HEK293 (cell line): Measurements from ENCODE around the gene FILIP1L.

Experiments used
- CTCF ChIA-PET: fragments of 350-600 bp; formaldehyde crosslinking; extraction: SDS; loops from one replicate; lab custom pipeline; 2021; ENCODE audit warnings: antibody characterized with exemption; lab: Yijun Ruan, JAX
- POLR2A ChIA-PET: fragments of 300-600 bp; formaldehyde crosslinking; extraction: SDS; loops from one replicate; lab custom pipeline; 2020; ENCODE audit warnings: antibody characterized with exemption, inconsistent platforms; lab: Yijun Ruan, JAX
- H3K27ac ChIP-seq: fragments of 200-500 bp; sonication (Bioruptor generic); 2 replicates; pipeline ENCODE4 v1.5.1; 2014; ENCODE audit warnings: low read depth, low read length, control low read depth, inconsistent platforms; ENCODE audit errors: extremely low read depth
- H3K36me3 ChIP-seq, 2 experiments: fragments of 200-500 bp in 1 of 2; sonication (Bioruptor generic) in 1 of 2; 1 replicate in 1 of 2; 2 replicates in 1 of 2; pipeline ENCODE4 v1.5.1; 2014 to 2017; ENCODE audit warnings: inconsistent platforms in 2 of 2, low read length in 2 of 2; ENCODE audit not compliant: control insufficient read depth in 2 of 2, insufficient read depth in 1 of 2
- H3K4me1 ChIP-seq: fragments of 200-500 bp; sonication (Bioruptor generic); 2 replicates; pipeline ENCODE4 v1.5.1; 2014; ENCODE audit warnings: mild to moderate bottlenecking, low read length, inconsistent platforms; ENCODE audit not compliant: control insufficient read depth, insufficient read depth
- H3K4me3 ChIP-seq: 2 replicates; pipeline ENCODE4 v1.5.1; 2011; ENCODE audit warnings: low read depth, mild to moderate bottlenecking, control low read depth, low read length, moderate library complexity
- H3K9me3 ChIP-seq: fragments of 200-500 bp; sonication (Bioruptor generic); 2 replicates; pipeline ENCODE4 v1.5.1; 2014; ENCODE audit warnings: low read depth, low read length, inconsistent platforms; ENCODE audit not compliant: control insufficient read depth, insufficient read depth
- EGR2 ChIP-seq: fragments of 450-650 bp; formaldehyde crosslinking; IDR thresholded peaks from 2 replicates; pipeline ENCODE4 v1.5.1; 2016; ENCODE audit warnings: low read depth, missing biosample characterization, missing genetic modification characterization
- ZFP37 ChIP-seq: fragments of 450-650 bp; formaldehyde crosslinking; IDR thresholded peaks from 2 replicates; pipeline ENCODE4 v1.5.1; 2016; ENCODE audit warnings: missing biosample characterization, missing genetic modification characterization
- ZFP41 ChIP-seq: fragments of 450-650 bp; formaldehyde crosslinking; IDR thresholded peaks from 2 replicates; pipeline ENCODE4 v1.5.1; 2016; ENCODE audit warnings: missing biosample characterization, missing genetic modification characterization, borderline replicate concordance
- ZFP69B ChIP-seq: fragments of 450-650 bp; formaldehyde crosslinking; IDR thresholded peaks from 2 replicates; pipeline ENCODE4 v1.5.1; 2016; ENCODE audit warnings: missing biosample characterization, missing genetic modification characterization
- ZNF112 ChIP-seq: fragments of 450-650 bp; formaldehyde crosslinking; IDR thresholded peaks from 2 replicates; pipeline ENCODE4 v1.5.0; 2017; ENCODE audit warnings: missing biosample characterization, missing genetic modification characterization
- ZNF121 ChIP-seq: fragments of 450-650 bp; formaldehyde crosslinking; IDR thresholded peaks from 2 replicates; pipeline ENCODE4 v1.5.1; 2016; ENCODE audit warnings: missing biosample characterization, missing genetic modification characterization
- ZNF16 ChIP-seq: fragments of 450-650 bp; formaldehyde crosslinking; IDR thresholded peaks from 2 replicates; pipeline ENCODE4 v1.5.1; 2016; ENCODE audit warnings: low read depth, missing biosample characterization, missing genetic modification characterization
- ZNF169 ChIP-seq: fragments of 450-650 bp; formaldehyde crosslinking; IDR thresholded peaks from 2 replicates; pipeline ENCODE4 v1.5.1; 2016; ENCODE audit warnings: missing biosample characterization, missing genetic modification characterization
- ZNF426 ChIP-seq: fragments of 450-650 bp; formaldehyde crosslinking; IDR thresholded peaks from 2 replicates; pipeline ENCODE4 v1.5.1; 2017; ENCODE audit warnings: missing biosample characterization, missing genetic modification characterization, mild to moderate bottlenecking, inconsistent platforms, moderate library complexity
- ZNF433 ChIP-seq: fragments of 450-650 bp; formaldehyde crosslinking; IDR thresholded peaks from 2 replicates; pipeline ENCODE4 v1.5.1; 2016; ENCODE audit warnings: missing biosample characterization, missing genetic modification characterization, low read depth
- ZNF76 ChIP-seq: fragments of 450-650 bp; formaldehyde crosslinking; IDR thresholded peaks from 2 replicates; pipeline ENCODE4; 2016; ENCODE audit warnings: low read depth, missing biosample characterization, missing genetic modification characterization, borderline replicate concordance
- ZNF777 ChIP-seq: fragments of 450-650 bp; formaldehyde crosslinking; IDR thresholded peaks from 2 replicates; pipeline ENCODE4 v1.5.1; 2017; ENCODE audit warnings: missing biosample characterization, missing genetic modification characterization, borderline replicate concordance
- ZNF843 ChIP-seq: fragments of 450-650 bp; formaldehyde crosslinking; IDR thresholded peaks from 2 replicates; pipeline ENCODE4 v1.5.1; 2016; ENCODE audit warnings: missing biosample characterization, missing genetic modification characterization
- ZSCAN18 ChIP-seq: fragments of 450-650 bp; formaldehyde crosslinking; IDR thresholded peaks from 2 replicates; pipeline ENCODE4 v1.5.1; 2016; ENCODE audit warnings: missing biosample characterization, missing genetic modification characterization
- TF ChIP-seq, protein P1 (sequence below): fragments of 450-650 bp; formaldehyde crosslinking; IDR thresholded peaks from 2 replicates; pipeline ENCODE4 v1.5.1; 2016; ENCODE audit warnings: missing biosample characterization, missing genetic modification characterization
- TF ChIP-seq, protein P2 (sequence below): fragments of 450-650 bp; formaldehyde crosslinking; IDR thresholded peaks from 2 replicates; pipeline ENCODE4 v1.5.1; 2016; ENCODE audit warnings: missing biosample characterization, missing genetic modification characterization
- TF ChIP-seq, protein P3 (sequence below): fragments of 450-650 bp; formaldehyde crosslinking; IDR thresholded peaks from 2 replicates; pipeline ENCODE4 v1.5.1; 2016; ENCODE audit warnings: missing biosample characterization, missing genetic modification characterization
- TF ChIP-seq, protein P4 (sequence below): fragments of 450-650 bp; formaldehyde crosslinking; IDR thresholded peaks from 2 replicates; pipeline ENCODE4 v1.5.1; 2016; ENCODE audit warnings: missing biosample characterization, missing genetic modification characterization

FILIP1L gene

GRCh38 chr3:100010087-100010417 lies 104.2 kb downstream of the FILIP1L start:
- no peak overlapping the region for H3K27ac ChIP-seq
- POLR2A ChIA-PET, result no interaction called here

More at GRCh38 chr3:100010087-100010417, 104.2 kb downstream of the FILIP1L start:
- H3K9me3 ChIP-seq, result no peaks in the 10 kb centered on the region; the same call in 1 of the 2 replicates
- CTCF ChIA-PET, result no interaction called here
- H3K36me3 ChIP-seq, result no peaks in the 10 kb centered on the region
- H3K4me3 ChIP-seq, result no peak overlapping the region
- TF ChIP-seq ZFP41 (tag by site-specific recombination), result no peak
- TF ChIP-seq, protein P1, sequence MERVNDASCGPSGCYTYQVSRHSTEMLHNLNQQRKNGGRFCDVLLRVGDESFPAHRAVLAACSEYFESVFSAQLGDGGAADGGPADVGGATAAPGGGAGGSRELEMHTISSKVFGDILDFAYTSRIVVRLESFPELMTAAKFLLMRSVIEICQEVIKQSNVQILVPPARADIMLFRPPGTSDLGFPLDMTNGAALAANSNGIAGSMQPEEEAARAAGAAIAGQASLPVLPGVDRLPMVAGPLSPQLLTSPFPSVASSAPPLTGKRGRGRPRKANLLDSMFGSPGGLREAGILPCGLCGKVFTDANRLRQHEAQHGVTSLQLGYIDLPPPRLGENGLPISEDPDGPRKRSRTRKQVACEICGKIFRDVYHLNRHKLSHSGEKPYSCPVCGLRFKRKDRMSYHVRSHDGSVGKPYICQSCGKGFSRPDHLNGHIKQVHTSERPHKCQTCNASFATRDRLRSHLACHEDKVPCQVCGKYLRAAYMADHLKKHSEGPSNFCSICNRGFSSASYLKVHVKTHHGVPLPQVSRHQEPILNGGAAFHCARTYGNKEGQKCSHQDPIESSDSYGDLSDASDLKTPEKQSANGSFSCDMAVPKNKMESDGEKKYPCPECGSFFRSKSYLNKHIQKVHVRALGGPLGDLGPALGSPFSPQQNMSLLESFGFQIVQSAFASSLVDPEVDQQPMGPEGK, result no peak
- TF ChIP-seq ZNF843 (tag by site-specific recombination), result no peak
- TF ChIP-seq, protein P2, sequence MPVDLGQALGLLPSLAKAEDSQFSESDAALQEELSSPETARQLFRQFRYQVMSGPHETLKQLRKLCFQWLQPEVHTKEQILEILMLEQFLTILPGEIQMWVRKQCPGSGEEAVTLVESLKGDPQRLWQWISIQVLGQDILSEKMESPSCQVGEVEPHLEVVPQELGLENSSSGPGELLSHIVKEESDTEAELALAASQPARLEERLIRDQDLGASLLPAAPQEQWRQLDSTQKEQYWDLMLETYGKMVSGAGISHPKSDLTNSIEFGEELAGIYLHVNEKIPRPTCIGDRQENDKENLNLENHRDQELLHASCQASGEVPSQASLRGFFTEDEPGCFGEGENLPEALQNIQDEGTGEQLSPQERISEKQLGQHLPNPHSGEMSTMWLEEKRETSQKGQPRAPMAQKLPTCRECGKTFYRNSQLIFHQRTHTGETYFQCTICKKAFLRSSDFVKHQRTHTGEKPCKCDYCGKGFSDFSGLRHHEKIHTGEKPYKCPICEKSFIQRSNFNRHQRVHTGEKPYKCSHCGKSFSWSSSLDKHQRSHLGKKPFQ (tag by site-specific recombination), result no peak
- no peak for TF ChIP-seq ZSCAN18 (tag by site-specific recombination)
- no peak for TF ChIP-seq ZNF426 (tag by site-specific recombination)
- no peak for TF ChIP-seq ZNF777 (tag by site-specific recombination)
- TF ChIP-seq, protein P3, sequence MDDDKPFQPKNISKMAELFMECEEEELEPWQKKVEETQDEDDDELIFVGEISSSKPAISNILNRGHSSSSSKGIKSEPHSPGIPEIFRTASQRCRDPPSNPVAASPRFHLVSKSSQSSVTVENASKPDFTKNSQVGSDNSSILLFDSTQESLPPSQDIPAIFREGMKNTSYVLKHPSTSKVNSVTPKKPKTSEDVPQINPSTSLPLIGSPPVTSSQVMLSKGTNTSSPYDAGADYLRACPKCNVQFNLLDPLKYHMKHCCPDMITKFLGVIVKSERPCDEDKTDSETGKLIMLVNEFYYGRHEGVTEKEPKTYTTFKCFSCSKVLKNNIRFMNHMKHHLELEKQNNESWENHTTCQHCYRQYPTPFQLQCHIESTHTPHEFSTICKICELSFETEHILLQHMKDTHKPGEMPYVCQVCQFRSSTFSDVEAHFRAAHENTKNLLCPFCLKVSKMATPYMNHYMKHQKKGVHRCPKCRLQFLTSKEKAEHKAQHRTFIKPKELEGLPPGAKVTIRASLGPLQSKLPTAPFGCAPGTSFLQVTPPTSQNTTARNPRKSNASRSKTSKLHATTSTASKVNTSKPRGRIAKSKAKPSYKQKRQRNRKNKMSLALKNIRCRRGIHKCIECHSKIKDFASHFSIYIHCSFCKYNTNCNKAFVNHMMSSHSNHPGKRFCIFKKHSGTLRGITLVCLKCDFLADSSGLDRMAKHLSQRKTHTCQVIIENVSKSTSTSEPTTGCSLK (tag by site-specific recombination), result no peak
- TF ChIP-seq ZFP37 (tag by site-specific recombination), result no peak
- TF ChIP-seq ZNF433 (tag by site-specific recombination), result no peak
- TF ChIP-seq EGR2 (tag by site-specific recombination), result no peak
- no peak for TF ChIP-seq ZNF16 (tag by site-specific recombination)
- no peak for TF ChIP-seq ZFP69B (tag by site-specific recombination)
- TF ChIP-seq, protein P4, sequence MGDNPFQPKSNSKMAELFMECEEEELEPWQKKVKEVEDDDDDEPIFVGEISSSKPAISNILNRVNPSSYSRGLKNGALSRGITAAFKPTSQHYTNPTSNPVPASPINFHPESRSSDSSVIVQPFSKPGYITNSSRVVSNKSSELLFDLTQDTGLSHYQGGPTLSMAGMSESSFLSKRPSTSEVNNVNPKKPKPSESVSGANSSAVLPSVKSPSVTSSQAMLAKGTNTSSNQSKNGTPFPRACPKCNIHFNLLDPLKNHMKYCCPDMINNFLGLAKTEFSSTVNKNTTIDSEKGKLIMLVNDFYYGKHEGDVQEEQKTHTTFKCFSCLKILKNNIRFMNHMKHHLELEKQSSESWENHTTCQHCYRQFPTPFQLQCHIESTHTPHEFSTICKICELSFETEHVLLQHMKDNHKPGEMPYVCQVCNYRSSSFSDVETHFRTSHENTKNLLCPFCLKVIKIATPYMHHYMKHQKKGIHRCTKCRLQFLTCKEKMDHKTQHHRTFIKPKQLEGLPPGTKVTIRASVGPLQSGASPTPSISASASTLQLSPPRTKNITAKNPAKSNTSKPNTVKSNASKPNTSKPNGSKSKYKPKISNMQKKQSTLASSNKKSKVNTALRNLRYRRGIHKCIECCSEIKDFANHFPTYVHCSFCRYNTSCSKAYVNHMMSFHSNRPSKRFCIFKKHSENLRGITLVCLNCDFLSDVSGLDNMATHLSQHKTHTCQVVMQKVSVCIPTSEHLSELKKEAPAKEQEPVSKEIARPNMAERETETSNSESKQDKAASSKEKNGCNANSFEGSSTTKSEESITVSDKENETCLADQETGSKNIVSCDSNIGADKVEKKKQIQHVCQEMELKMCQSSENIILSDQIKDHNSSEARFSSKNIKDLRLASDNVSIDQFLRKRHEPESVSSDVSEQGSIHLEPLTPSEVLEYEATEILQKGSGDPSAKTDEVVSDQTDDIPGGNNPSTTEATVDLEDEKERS (tag by site-specific recombination), result no peak
- no peak for TF ChIP-seq ZNF121 (tag by site-specific recombination)
- TF ChIP-seq ZNF112, result no peak
- no peak for TF ChIP-seq ZNF169 (tag by site-specific recombination)
- no peak for TF ChIP-seq ZNF76 (tag by site-specific recombination)
- peaks cover 3% of the 10 kb centered on the region; the same call in 1 of the 2 replicates for H3K4me1 ChIP-seq
